Left ventricle myocardium inferior (tissue), 1 donor: Measurements from ENCODE around the gene NCKAP5. TPM values are rescaled to one million over a fixed set of nuclear protein-coding genes. Genes with fewer than 3 reads are reported as not detected.

Source experiments
- DNase-seq: peaks from one replicate; pipeline ENCODE4 v3.0.0-alpha.2; 2020
- H3K27ac ChIP-seq: fragments of 200-600 bp; replicated peaks from 2 replicates; pipeline ENCODE4 v1.8.0; 2021
- H3K27me3 ChIP-seq: fragments of 200-600 bp; 2 replicates; pipeline ENCODE4 v1.8.0; 2021; ENCODE audit warnings: low read depth
- H3K36me3 ChIP-seq: fragments of 200-600 bp; 2 replicates; pipeline ENCODE4 v1.8.0; 2021
- H3K4me1 ChIP-seq: fragments of 200-600 bp; 2 replicates; pipeline ENCODE4 v1.8.0; 2021
- H3K4me3 ChIP-seq: fragments of 200-600 bp; 2 replicates; pipeline ENCODE4 v1.8.0; 2021; ENCODE audit warnings: mild to moderate bottlenecking, moderate library complexity
- H3K9me3 ChIP-seq: fragments of 200-600 bp; replicated peaks from 2 replicates; pipeline ENCODE4 v1.8.0; 2021
- CTCF ChIP-seq: fragments of 200-600 bp; IDR thresholded peaks from 2 replicates; pipeline ENCODE4 v1.8.0; 2021; ENCODE audit warnings: antibody characterized with exemption, mild to moderate bottlenecking, borderline replicate concordance
- intact Hi-C: fragments of 100-400 bp; cut with micrococcal nuclease; formaldehyde crosslinking; loops from one replicate; pipeline ENCODE4 v1.11.0; 2022
- total RNA-seq: library from RNA; stranded (reverse); fragmentation: NEBNext Ultra II Directional; extraction: Animal tissue kit (Norgen Biotek cat#: 25700); gene quantifications from one replicate; pipeline ENCODE4 v1.2.1, GENCODE V29; 2021
- donor health status: DM: no; HTN: yes; CAD: no; lungs with severe emphysema.

NCKAP5 gene
- total RNA-seq, 1 donor from 2014 or later, result 6.0 TPM

GRCh38 chr2:133107058-133107815 is 461.0 kb downstream of the NCKAP5 start:
- TF ChIP-seq CTCF, result no peak
- H3K27me3 ChIP-seq, result no peaks in the 10 kb centered on the region
- H3K9me3 ChIP-seq, result no peaks in the 10 kb centered on the region
- no peak overlapping the region for H3K4me3 ChIP-seq
- intact Hi-C loops, result no loop called here
- H3K4me1 ChIP-seq, result peaks cover 5% of the 10 kb centered on the region
- H3K27ac ChIP-seq, result no peak overlapping the region
- H3K36me3 ChIP-seq, result no peaks in the 10 kb centered on the region
- DNase-seq, result peak; percentile 29

- no peaks in the 10 kb centered on the region for H3K9me3 ChIP-seq
- H3K27me3 ChIP-seq, result no peaks in the 10 kb centered on the region
- H3K36me3 ChIP-seq, result no peaks in the 10 kb centered on the region
- peaks cover 5% of the 10 kb centered on the region for H3K4me1 ChIP-seq
- no peak for TF ChIP-seq CTCF
- no peak overlapping the region for H3K4me3 ChIP-seq
- intact Hi-C loops, result no loop called here
- no peak for DNase-seq
- H3K27ac ChIP-seq, result no peak overlapping the region
Measured at GRCh38 chr2:133104871-133105270, 463.4 kb downstream of the NCKAP5 start.

GRCh38 chr2:133098787-133099186 is 469.5 kb downstream of the NCKAP5 start:
- no peak overlapping the region for H3K27ac ChIP-seq
- intact Hi-C loops, result no loop called here
- H3K9me3 ChIP-seq, result no peaks in the 10 kb centered on the region
- H3K36me3 ChIP-seq, result no peaks in the 10 kb centered on the region
- DNase-seq, result no peak
- no peaks in the 10 kb centered on the region for H3K4me1 ChIP-seq
- no peak overlapping the region for H3K4me3 ChIP-seq
- H3K27me3 ChIP-seq, result no peaks in the 10 kb centered on the region
- TF ChIP-seq CTCF, result no peak

- no peak overlapping the region for H3K27ac ChIP-seq
- DNase-seq, result no peak
- H3K9me3 ChIP-seq, result no peaks in the 10 kb centered on the region
- no peaks in the 10 kb centered on the region for H3K27me3 ChIP-seq
- no peaks in the 10 kb centered on the region for H3K36me3 ChIP-seq
- no peak for TF ChIP-seq CTCF
- H3K4me1 ChIP-seq, result no peaks in the 10 kb centered on the region
- intact Hi-C loops, result no loop called here
- H3K4me3 ChIP-seq, result no peak overlapping the region
Measured at GRCh38 chr2:133097666-133098065, 470.6 kb downstream of the NCKAP5 start.

GRCh38 chr2:133092571-133092970 is 475.7 kb downstream of the NCKAP5 start:
- no peaks in the 10 kb centered on the region for H3K9me3 ChIP-seq
- H3K27ac ChIP-seq, result no peak overlapping the region
- no peaks in the 10 kb centered on the region for H3K4me1 ChIP-seq
- H3K4me3 ChIP-seq, result no peak overlapping the region
- intact Hi-C loops, result no loop called here
- H3K36me3 ChIP-seq, result no peaks in the 10 kb centered on the region
- no peaks in the 10 kb centered on the region for H3K27me3 ChIP-seq
- no peak for DNase-seq
- TF ChIP-seq CTCF, result no peak
